ENCODE data around the gene ENOX1. TPM values are rescaled to one million over a fixed set of nuclear protein-coding genes. Genes with fewer than 3 reads are reported as not detected.

Gene ENOX1
- total RNA-seq, 4 donors from 2014 or later = 3.6 to 18.7 (median 5.7) TPM

DNA sequence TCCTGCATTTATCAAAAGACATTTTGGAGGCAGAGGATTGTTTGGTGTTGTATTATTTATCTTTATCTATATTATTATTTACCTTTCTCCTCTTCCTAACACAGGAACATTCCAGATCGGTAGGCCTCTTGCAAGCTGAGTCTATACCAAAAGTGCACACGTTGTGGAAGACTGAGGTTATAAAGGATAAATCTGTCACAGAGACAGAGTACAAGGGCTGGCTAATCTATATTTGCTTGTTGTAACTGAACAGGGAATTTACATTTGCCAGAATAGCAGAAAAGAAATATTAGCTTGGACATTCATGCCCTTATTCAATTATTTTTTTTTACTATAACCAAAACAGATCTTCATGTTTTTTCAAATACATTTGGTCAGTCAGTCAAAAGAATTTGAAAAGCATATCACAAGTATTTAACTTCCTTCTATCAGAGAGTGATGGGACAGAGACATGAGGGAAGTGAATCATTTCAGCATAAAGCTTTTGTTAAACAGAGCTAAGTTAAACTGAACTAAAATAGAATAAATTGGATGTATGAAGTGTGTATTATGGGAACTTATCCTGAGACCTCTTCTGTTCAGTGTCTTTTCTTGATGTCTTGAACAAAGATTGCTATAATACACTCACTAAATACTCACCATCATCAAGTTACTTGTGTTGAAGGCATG lies 410.8 kb downstream of the ENOX1 start:
- Histone ChIP-seq H3K4me1 (peaks cover 0 to 5% of the 10 kb centered on the region in 2 donors), H3K27ac (no peak overlapping the region), H3K36me3 (no peaks in the 10 kb centered on the region), H3K9me3 (peaks cover 0 to 8% of the 10 kb centered on the region in 2 donors), H3K4me3 (no peak overlapping the region), H3K27me3 (peaks cover 0 to 6% of the 10 kb centered on the region in 2 donors)
- DNase-seq = no peak
- TF ChIP-seq POLR2A (IDR thresholded peaks at IDR 0.05) = no peak
- TF ChIP-seq CTCF (IDR thresholded peaks at IDR 0.05) = no peak
- intact Hi-C loops (cut with DNase I; ENCODE audit: low total_unique reads) = no loop called here

DNA sequence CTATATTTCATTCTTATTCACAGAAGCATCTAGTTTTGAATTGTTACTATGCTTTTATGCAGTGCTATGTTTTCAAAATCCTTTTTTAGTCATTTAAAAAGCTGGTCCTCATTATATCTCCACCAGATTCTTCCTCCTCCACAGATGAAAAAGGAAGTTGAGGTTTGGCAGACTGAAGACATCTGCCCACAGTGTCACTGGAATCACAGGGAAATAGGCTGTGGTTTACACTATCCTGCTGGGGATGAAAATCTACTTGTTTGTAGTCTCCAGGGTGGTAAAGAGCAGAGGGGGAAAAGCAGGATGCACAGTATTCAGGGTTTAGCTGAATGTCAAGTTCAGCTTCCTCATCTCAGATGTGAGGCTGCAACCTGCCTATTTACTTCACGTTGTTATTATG lies 412.2 kb downstream of the ENOX1 start:
- Histone ChIP-seq H3K4me3 (no peak overlapping the region), H3K4me1 (peaks cover 0 to 5% of the 10 kb centered on the region in 2 donors), H3K9me3 (no peaks in the 10 kb centered on the region), H3K27ac (peak overlapping the region; percentile 19 to 52), H3K27me3 (no peaks in the 10 kb centered on the region), H3K36me3 (no peaks in the 10 kb centered on the region)
- TF ChIP-seq POLR2A (IDR thresholded peaks at IDR 0.05) (no peak), CTCF (IDR thresholded peaks at IDR 0.05) (no peak)
- intact Hi-C loops (cut with DNase I; ENCODE audit: low total_unique reads) = no loop called here
- DNase-seq = no peak

GRCh38 chr13:43373400-43373799 lies 413.4 kb downstream of the ENOX1 start:
- TF ChIP-seq CTCF (IDR thresholded peaks at IDR 0.05) = no peak
- TF ChIP-seq POLR2A (IDR thresholded peaks at IDR 0.05) = no peak
- no peaks in the 10 kb centered on the region for H3K36me3 ChIP-seq
- peak overlapping the region; percentile 19 to 52 for H3K27ac ChIP-seq
- no peaks in the 10 kb centered on the region for H3K27me3 ChIP-seq
- DNase-seq = no peak
- peaks cover 0 to 5% of the 10 kb centered on the region in 2 donors for H3K4me1 ChIP-seq
- H3K9me3 ChIP-seq = no peaks in the 10 kb centered on the region
- intact Hi-C loops (cut with DNase I; ENCODE audit: low total_unique reads) = no loop called here
- no peak overlapping the region for H3K4me3 ChIP-seq

DNA sequence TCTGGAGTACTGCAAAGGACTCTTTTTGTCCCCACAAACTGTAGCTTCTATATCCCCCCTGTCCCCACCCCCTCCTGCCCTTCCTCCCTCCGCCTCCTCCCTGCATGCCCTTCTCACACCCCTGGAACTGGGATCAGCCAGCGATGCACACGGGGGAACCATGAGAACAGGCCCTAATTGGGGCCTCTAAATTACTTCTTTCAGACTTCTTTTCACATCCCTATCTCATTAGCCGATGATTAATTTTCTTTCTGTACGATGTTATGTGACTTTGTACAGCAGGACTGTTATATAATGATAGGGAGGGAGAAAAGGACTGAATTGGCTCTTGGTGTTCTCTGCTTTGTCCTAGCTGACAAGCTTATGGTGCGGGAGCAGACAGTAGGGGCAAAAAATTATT lies 415.9 kb downstream of the ENOX1 start:
- Histone ChIP-seq H3K9me3 (no peaks in the 10 kb centered on the region), H3K4me3 (no peak overlapping the region), H3K4me1 (peaks cover 0 to 5% of the 10 kb centered on the region in 2 donors), H3K27ac (no peak overlapping the region), H3K27me3 (no peaks in the 10 kb centered on the region), H3K36me3 (no peaks in the 10 kb centered on the region)
- DNase-seq = no peak
- intact Hi-C loops (cut with DNase I; ENCODE audit: low total_unique reads) = no loop called here
- TF ChIP-seq CTCF (IDR thresholded peaks at IDR 0.05) (no peak), POLR2A (IDR thresholded peaks at IDR 0.05) (no peak)

DNA sequence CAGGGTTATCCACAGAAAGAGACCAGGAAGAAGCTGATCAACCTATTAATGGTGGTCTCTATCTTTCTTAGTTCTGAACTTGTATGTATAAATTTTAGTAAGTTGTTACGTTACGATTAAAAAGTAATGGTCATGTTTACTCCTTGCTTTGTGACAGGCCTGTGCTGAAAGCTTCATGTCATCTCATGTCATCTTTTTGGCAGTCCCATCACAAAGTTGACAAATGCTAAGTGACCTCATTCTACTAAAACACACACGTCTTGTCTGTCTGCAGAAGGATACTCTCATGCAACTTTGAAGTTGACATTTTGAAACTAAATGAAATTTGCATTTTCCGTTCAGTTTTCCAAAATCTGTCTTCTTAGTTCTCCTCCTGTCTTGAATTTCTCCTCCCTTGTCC lies 417.5 kb downstream of the ENOX1 start:
- TF ChIP-seq POLR2A (IDR thresholded peaks at IDR 0.05) (no peak), CTCF (IDR thresholded peaks at IDR 0.05) (no peak)
- H3K27ac ChIP-seq = no peak overlapping the region
- no peak for DNase-seq
- H3K36me3 ChIP-seq = no peaks in the 10 kb centered on the region
- no peaks in the 10 kb centered on the region for H3K9me3 ChIP-seq
- no peak overlapping the region for H3K4me3 ChIP-seq
- peaks cover 0 to under 1% of the 10 kb centered on the region in 2 donors for H3K4me1 ChIP-seq
- intact Hi-C loops (cut with DNase I; ENCODE audit: low total_unique reads) = no loop called here
- no peaks in the 10 kb centered on the region for H3K27me3 ChIP-seq
